HepG2 (cell line): ENCODE data around the gene NGRN. TPM values are rescaled to one million over a fixed set of nuclear protein-coding genes. Genes with fewer than 3 reads are reported as not detected.

Source experiments
- ESRRA ChIP-seq: sonication (generic); formaldehyde crosslinking; IDR thresholded peaks from 2 replicates; pipeline ENCODE4 v1.5.1; 2020; ENCODE audit warnings: mild to moderate bottlenecking, low read depth, missing genetic modification reagents
- FOXO1 ChIP-seq: sonication (generic); formaldehyde crosslinking; IDR thresholded peaks from 2 replicates; pipeline ENCODE4 v1.4.0; 2020; ENCODE audit warnings: missing genetic modification reagents
- HNF4G ChIP-seq, 2 experiments: sonication (generic) in 1 of 2; formaldehyde crosslinking in 1 of 2; IDR thresholded peaks; 2 replicates each; pipeline versions ENCODE4 v1.4.0 to v1.6.1; 2011 to 2020; ENCODE audit warnings: borderline replicate concordance in 2 of 2, low read depth in 2 of 2, mild to moderate bottlenecking in 2 of 2, low read length in 1 of 2, missing genetic modification reagents in 1 of 2, moderate library complexity in 1 of 2
- HOXD1 ChIP-seq: sonication (generic); formaldehyde crosslinking; IDR thresholded peaks from 2 replicates; pipeline ENCODE4 v1.5.0; 2020; ENCODE audit warnings: missing genetic modification reagents
- NRL ChIP-seq: sonication (generic); formaldehyde crosslinking; IDR thresholded peaks from 2 replicates; pipeline ENCODE4 v1.5.0; 2020; ENCODE audit warnings: missing genetic modification reagents, mild to moderate bottlenecking, moderate library complexity, borderline replicate concordance
- POGK ChIP-seq: sonication (generic); formaldehyde crosslinking; conservative IDR thresholded peaks from 2 replicates; pipeline ENCODE4 v1.8.0; 2022; ENCODE audit warnings: mild to moderate bottlenecking, moderate library complexity, missing genetic modification reagents
- RXRA ChIP-seq: sonication (generic); formaldehyde crosslinking; IDR thresholded peaks from 2 replicates; pipeline ENCODE4 v1.5.1; 2020; ENCODE audit warnings: missing genetic modification reagents
- SALL1 ChIP-seq: sonication (generic); formaldehyde crosslinking; IDR thresholded peaks from 2 replicates; pipeline ENCODE4 v1.8.0; 2022; ENCODE audit warnings: mild to moderate bottlenecking, missing genetic modification reagents
- ZBTB33 ChIP-seq: sonication (generic); formaldehyde crosslinking; IDR thresholded peaks from 2 replicates; pipeline ENCODE4 v1.4.0; 2020; ENCODE audit warnings: missing genetic modification reagents
- ZNF205 ChIP-seq: IDR thresholded peaks from 2 replicates; pipeline ENCODE4 v1.6.1; 2018; ENCODE audit warnings: missing biosample characterization, missing genetic modification reagents
- ZNF574 ChIP-seq: sonication (generic); formaldehyde crosslinking; IDR thresholded peaks from 2 replicates; pipeline ENCODE4 v1.4.0; 2020; ENCODE audit warnings: missing genetic modification reagents
- polyA plus RNA-seq, 8 experiments: library from polyadenylated mRNA; depleted of rRNA in 3 of 8; stranded (reverse) in 7 of 8; unstranded in 1 of 8; fragments of >200 nt; fragmentation: Illumina TruSeq in 4 of 8; extraction: Trizol in 4 of 8; gene quantifications; 2 replicates each; pipeline versions ENCODE4 v1.2.1 to v1.2.3, GENCODE V29; 2011 to 2016; ENCODE audit warnings: low read depth in 4 of 8, missing spikeins in 1 of 8, mixed read lengths in 1 of 8; ENCODE audit not compliant: insufficient read depth in 1 of 8
- total RNA-seq, 5 experiments: library from RNA; depleted of rRNA; stranded (reverse); fragments of >200 nt; fragmentation: Illumina TruSeq; extraction: Trizol; gene quantifications; 2 replicates each; pipeline ENCODE4 v1.2.3, GENCODE V29; 2016; ENCODE audit warnings: low read depth in 1 of 5

Gene NGRN
- total and polyA plus RNA-seq, 2 of the 13 experiments (the other 11 are each of a cell fraction or from before 2014, with no cell fraction given), result 39.8 to 63.7 TPM

GRCh38 chr15:90219421-90220141 is 45.9 kb upstream of the NGRN start (continued):
- TF ChIP-seq ZNF574 (peak; percentile 34; the same call in 1 of the 2 replicates), POGK (CRISPR knock-in tag) (0 out of 2 replicates have a peak, but pooled peaks have one; percentile 53), RXRA (no peak), ZBTB33 (CRISPR knock-in tag) (peak; percentile 63), HOXD1 (no peak), FOXO1 (CRISPR knock-in tag) (0 out of 2 replicates have a peak, but pooled peaks have one; percentile 12), HNF4G (IDR thresholded peaks at IDR 0.05; ENCODE audit: borderline replicate concordance, low read depth, low read length) (no peak), HNF4G (CRISPR knock-in tag; IDR thresholded peaks at IDR 0.05; ENCODE audit: borderline replicate concordance, low read depth) (no peak), ESRRA (no peak), SALL1 (CRISPR knock-in tag) (peak; percentile 26; the same call in 1 of the 2 replicates), ZNF205 (CRISPR knock-in tag) (0 out of 2 replicates have a peak, but pooled peaks have one; percentile 39), NRL (no peak)
